HepG2 (cell line): Measurements from ENCODE around the gene U2AF1. TPM values are rescaled to one million over a fixed set of nuclear protein-coding genes. Genes with fewer than 3 reads are reported as not detected.
A peak's percentile ranks its signal among the peaks of the same experiment; 100 is the strongest.
"Not testable (repeated sequence)": the region's sequence is repeated elsewhere in the genome, so short reads cannot be mapped to it uniquely, and the experiment has no call there.

Experiments used
- ATAC-seq: fragments of 200-7000 bp; cut with Tn5 transposase; 3 replicates; pipeline ENCODE4 v1.9.1; 2020; ENCODE audit warnings: mild to moderate bottlenecking, moderate library complexity
- BruUV-seq: library from RNA; stranded (reverse); fragments of 400-500 nt; replicated peaks from 2 replicates; lab custom pipeline; 2021; lab: Mats Ljungman, UMichigan
- CTCF ChIA-PET: fragments of 300-600 bp; formaldehyde crosslinking; extraction: SDS; loops from one replicate; lab custom pipeline; 2021; ENCODE audit warnings: low total read pairs, inconsistent platforms, low intra/inter-chr PET ratio; lab: Yijun Ruan, JAX
- POLR2A ChIA-PET: fragments of 350-600 bp; sonication (Branson Sonifier 250); formaldehyde crosslinking; loops from one replicate; lab custom pipeline; 2020; ENCODE audit warnings: antibody characterized with exemption, inconsistent platforms; lab: Yijun Ruan, JAX
- DNase-seq: peaks from one replicate; pipeline ENCODE4 v3.0.0-alpha.2; 2015; ENCODE audit warnings: low spot score
- FAIRE-seq: peaks from 3 replicates; lab custom pipeline; 2011; peaks lifted over from hg19 to GRCh38; lab: Jason Lieb, UNC
- H2AFZ ChIP-seq: one replicate; pipeline ENCODE4 v1.6.1; 2011; ENCODE audit warnings: low read length, inconsistent platforms
- H3K27ac ChIP-seq: fragments of 300-600 bp; 3 replicates; pipeline ENCODE4 v1.8.0; 2011; ENCODE audit warnings: mixed run types, mild to moderate bottlenecking, mixed read lengths, low read length, inconsistent platforms; ENCODE audit not compliant: insufficient read depth; ENCODE audit errors: extremely low read length
- H3K27me3 ChIP-seq, 2 experiments: fragments of 200-600 bp in 1 of 2; 2 replicates in 1 of 2; 3 replicates in 1 of 2; pipeline versions ENCODE4 v1.6.0 to v1.8.0; 2011; ENCODE audit warnings: low read length in 2 of 2, mild to moderate bottlenecking in 2 of 2, moderate library complexity in 2 of 2, inconsistent platforms in 1 of 2; ENCODE audit not compliant: insufficient read depth in 2 of 2, control insufficient read depth in 1 of 2
- H3K36me3 ChIP-seq, 2 experiments: fragments of 200-600 bp in 1 of 2; replicated peaks in 1 of 2; 2 replicates in 1 of 2; 3 replicates in 1 of 2; pipeline versions ENCODE4 v1.5.1 to v1.8.0; 2011; ENCODE audit warnings: low read length in 2 of 2, inconsistent platforms in 1 of 2; ENCODE audit not compliant: insufficient read depth in 2 of 2, control insufficient read depth in 1 of 2
- H3K4me1 ChIP-seq: 2 replicates; pipeline ENCODE4 v1.5.1; 2012; ENCODE audit warnings: low read length, inconsistent platforms; ENCODE audit not compliant: insufficient read depth
- H3K4me2 ChIP-seq: 2 replicates; pipeline ENCODE4 v1.6.0; 2011; ENCODE audit warnings: low read depth, low read length, inconsistent platforms
- H3K4me3 ChIP-seq, 3 experiments: fragments of 200-600 bp in 1 of 3; sonication (generic), shearing (Covaris generic) in 1 of 3; replicated peaks in 1 of 3; 2 replicates each; pipeline ENCODE4 v1.5.1; 2011 to 2016; ENCODE audit warnings: low read length in 3 of 3, inconsistent platforms in 2 of 3, low read depth in 2 of 3, mild to moderate bottlenecking in 2 of 3, control low read depth in 1 of 3, mixed read lengths in 1 of 3; ENCODE audit not compliant: insufficient read depth in 1 of 3
- H3K79me2 ChIP-seq: one replicate; pipeline ENCODE4 v1.6.1; 2011; ENCODE audit warnings: low read length, inconsistent platforms; ENCODE audit not compliant: insufficient read depth
- H3K9ac ChIP-seq: 2 replicates; pipeline ENCODE4 v1.6.0; 2011; ENCODE audit warnings: mild to moderate bottlenecking, low read depth, low read length, inconsistent platforms; ENCODE audit not compliant: insufficient read depth
- H3K9me3 ChIP-seq: 2 replicates; pipeline ENCODE4 v1.5.1; 2012; ENCODE audit warnings: mild to moderate bottlenecking, low read length
- H4K20me1 ChIP-seq: 2 replicates; pipeline ENCODE4 v1.6.0; 2011; ENCODE audit warnings: inconsistent platforms, mild to moderate bottlenecking, low read length, moderate library complexity; ENCODE audit not compliant: insufficient read depth
- WGBS: methylation state at CpG from one replicate; pipeline ENCODE4 v1.1.6; 2017; ENCODE audit warnings: low lambda C conversion rate; 5-methylcytosine and 5-hydroxymethylcytosine counted together
- in situ Hi-C: cut with HindIII; loops from 2 replicates; pipeline ENCODE4 v1.10.0; 2017; ENCODE audit warnings: low pct_unique_long_range_greater_than_20kb; ENCODE audit not compliant: extremely low pct_ligation_motif_present
- intact Hi-C: fragments of 100-400 bp; cut with micrococcal nuclease; formaldehyde crosslinking; loops from one replicate; pipeline ENCODE4 v1.10.0; 2022; ENCODE audit not compliant: unreplicated experiment
- polyA plus RNA-seq, 8 experiments: library from polyadenylated mRNA; depleted of rRNA in 3 of 8; stranded (reverse) in 7 of 8; unstranded in 1 of 8; fragments of >200 nt; fragmentation: Illumina TruSeq in 4 of 8; extraction: Trizol in 4 of 8; gene quantifications; 2 replicates each; pipeline versions ENCODE4 v1.2.1 to v1.2.3, GENCODE V29; 2011 to 2016; ENCODE audit warnings: low read depth in 4 of 8, missing spikeins in 1 of 8, mixed read lengths in 1 of 8; ENCODE audit not compliant: insufficient read depth in 1 of 8
- total RNA-seq, 5 experiments: library from RNA; depleted of rRNA; stranded (reverse); fragments of >200 nt; fragmentation: Illumina TruSeq; extraction: Trizol; gene quantifications; 2 replicates each; pipeline ENCODE4 v1.2.3, GENCODE V29; 2016; ENCODE audit warnings: low read depth in 1 of 5

The U2AF1 gene
- total and polyA plus RNA-seq, 2 of the 13 experiments (the other 11 are each of a cell fraction or from before 2014, with no cell fraction given) = 21.2 to 26.8 TPM

GRCh38 chr21:43130094-43130493 lies 22.7 kb upstream of the U2AF1 start:
- H3K36me3 ChIP-seq, CTCF ChIA-PET, H3K27me3 ChIP-seq, FAIRE-seq, POLR2A ChIA-PET, H4K20me1 ChIP-seq, H2AFZ ChIP-seq, BruUV-seq, H3K4me2 ChIP-seq, intact Hi-C loops, in situ Hi-C loops, H3K9me3 ChIP-seq, H3K27ac ChIP-seq, H3K9ac ChIP-seq, H3K79me2 ChIP-seq, DNase-seq, H3K4me3 ChIP-seq, H3K4me1 ChIP-seq, ATAC-seq: not testable (repeated sequence)
- no CpG with 5 or more reads among the region's 7 CpGs for WGBS

- WGBS = no CpG with 5 or more reads among the region's 4 CpGs
- BruUV-seq, ATAC-seq, DNase-seq, H3K27me3 ChIP-seq, intact Hi-C loops, H3K4me2 ChIP-seq, H3K27ac ChIP-seq, H3K9me3 ChIP-seq, FAIRE-seq, H3K36me3 ChIP-seq, in situ Hi-C loops, H3K4me3 ChIP-seq, CTCF ChIA-PET, H3K4me1 ChIP-seq, H4K20me1 ChIP-seq, H3K9ac ChIP-seq, H3K79me2 ChIP-seq, H2AFZ ChIP-seq, POLR2A ChIA-PET: not testable (repeated sequence)
Observed at GRCh38 chr21:43115956-43116355, 8.6 kb upstream of the U2AF1 start.

GRCh38 chr21:43114483-43114882 lies 7.1 kb upstream of the U2AF1 start:
- H3K9ac ChIP-seq, H3K27ac ChIP-seq, H2AFZ ChIP-seq, H3K36me3 ChIP-seq, FAIRE-seq, H3K79me2 ChIP-seq, BruUV-seq, H3K4me3 ChIP-seq, H4K20me1 ChIP-seq, H3K4me2 ChIP-seq, intact Hi-C loops, H3K9me3 ChIP-seq, H3K27me3 ChIP-seq, CTCF ChIA-PET, DNase-seq, H3K4me1 ChIP-seq, ATAC-seq, POLR2A ChIA-PET, in situ Hi-C loops: not testable (repeated sequence)
- WGBS = 90% methylated on average over 5 of the region's 6 CpGs

- H3K4me1 ChIP-seq, POLR2A ChIA-PET, H3K4me3 ChIP-seq, H3K4me2 ChIP-seq, DNase-seq, H4K20me1 ChIP-seq, intact Hi-C loops, H3K9me3 ChIP-seq, H3K36me3 ChIP-seq, H2AFZ ChIP-seq, BruUV-seq, in situ Hi-C loops, H3K27ac ChIP-seq, H3K9ac ChIP-seq, CTCF ChIA-PET, H3K79me2 ChIP-seq, H3K27me3 ChIP-seq: not testable (repeated sequence)
- WGBS = no CpG with 5 or more reads among the region's 7 CpGs
- FAIRE-seq (peak; percentile 68), ATAC-seq (peak; percentile 59)
Observed at GRCh38 chr21:43109006-43109405, 1.6 kb upstream of the U2AF1 start.
